Smooth muscle cell (in vitro differentiated cells): ENCODE data around the gene ZNF578. TPM values are rescaled to one million over a fixed set of nuclear protein-coding genes. Genes with fewer than 3 reads are reported as not detected.
A peak's percentile ranks its signal among the peaks of the same experiment; 100 is the strongest.
"Not testable (repeated sequence)": the region's sequence is repeated elsewhere in the genome, so short reads cannot be mapped to it uniquely, and the experiment has no call there.

Experiments
- DNase-seq: peaks from one replicate; lab custom pipeline; 2025; ENCODE audit not compliant: unreplicated experiment; lab: John Stamatoyannopoulos, UW
- H2AFZ ChIP-seq: fragments of 200-600 bp; sonication (generic); 2 replicates; pipeline ENCODE4 v1.6.0; 2016; ENCODE audit warnings: antibody characterized with exemption, low read depth, mild to moderate bottlenecking
- H3F3A ChIP-seq: fragments of 200-600 bp; sonication (generic); 2 replicates; pipeline ENCODE4 v1.6.0; 2017; ENCODE audit warnings: antibody characterized with exemption, low read depth
- H3K27ac ChIP-seq: fragments of 200-600 bp; sonication (generic); 2 replicates; pipeline ENCODE4 v1.5.1; 2016; ENCODE audit warnings: low read depth, mild to moderate bottlenecking
- H3K27me3 ChIP-seq: fragments of 200-600 bp; sonication (generic); 2 replicates; pipeline ENCODE4 v1.6.1; 2016; ENCODE audit warnings: low read depth, mild to moderate bottlenecking
- H3K36me3 ChIP-seq: fragments of 200-600 bp; sonication (generic); 2 replicates; pipeline ENCODE4 v1.5.1; 2016; ENCODE audit warnings: low read depth
- H3K4me1 ChIP-seq: fragments of 200-600 bp; sonication (generic); 2 replicates; pipeline ENCODE4 v1.5.1; 2016; ENCODE audit warnings: low read depth
- H3K4me2 ChIP-seq: fragments of 200-600 bp; sonication (generic); 2 replicates; pipeline ENCODE4 v1.6.0; 2016; ENCODE audit warnings: mild to moderate bottlenecking
- H3K4me3 ChIP-seq: fragments of 200-600 bp; sonication (generic); 2 replicates; pipeline ENCODE4 v1.5.1; 2016; ENCODE audit warnings: mild to moderate bottlenecking
- H3K79me2 ChIP-seq: fragments of 200-600 bp; sonication (generic); 2 replicates; pipeline ENCODE4 v1.6.0; 2016; ENCODE audit warnings: low read depth, mild to moderate bottlenecking
- H3K9ac ChIP-seq: fragments of 200-600 bp; sonication (generic); 2 replicates; pipeline ENCODE4 v1.6.0; 2016; ENCODE audit warnings: low read depth
- H3K9me3 ChIP-seq: fragments of 200-600 bp; sonication (generic); replicated peaks from 2 replicates; pipeline ENCODE4 v1.5.1; 2016; ENCODE audit warnings: low read depth
- H4K20me1 ChIP-seq: fragments of 200-600 bp; sonication (generic); 2 replicates; pipeline ENCODE4 v1.6.0; 2016; ENCODE audit warnings: low read depth
- WGBS: methylation state at CpG from one replicate; pipeline ENCODE4 v1.1.7; 2016; ENCODE audit warnings: low lambda C conversion rate; 5-methylcytosine and 5-hydroxymethylcytosine counted together
- polyA plus RNA-seq: library from polyadenylated mRNA; unstranded; fragments of >200 nt; fragmentation: Nextera tagmentation; extraction: Ambion mirVana; gene quantifications from 2 replicates; pipeline ENCODE4 v1.2.1, GENCODE V29; 2016
- total RNA-seq: library from RNA; depleted of rRNA; stranded (reverse); fragments of >200 nt; gene quantifications from 2 replicates; pipeline ENCODE4 v1.2.3, GENCODE V29; 2014
- TF ChIP-seq, protein P1 (sequence below): fragments of 200-600 bp; sonication (generic); IDR thresholded peaks from 2 replicates; pipeline ENCODE4 v1.5.1; 2017; ENCODE audit warnings: borderline replicate concordance, mild to moderate bottlenecking, antibody characterized with exemption; ENCODE audit not compliant: insufficient read depth, poor library complexity, severe bottlenecking

Gene ZNF578
- total and polyA plus RNA-seq, 2 experiments from 2014 or later, result 0.99 TPM; not detected in 1

DNA sequence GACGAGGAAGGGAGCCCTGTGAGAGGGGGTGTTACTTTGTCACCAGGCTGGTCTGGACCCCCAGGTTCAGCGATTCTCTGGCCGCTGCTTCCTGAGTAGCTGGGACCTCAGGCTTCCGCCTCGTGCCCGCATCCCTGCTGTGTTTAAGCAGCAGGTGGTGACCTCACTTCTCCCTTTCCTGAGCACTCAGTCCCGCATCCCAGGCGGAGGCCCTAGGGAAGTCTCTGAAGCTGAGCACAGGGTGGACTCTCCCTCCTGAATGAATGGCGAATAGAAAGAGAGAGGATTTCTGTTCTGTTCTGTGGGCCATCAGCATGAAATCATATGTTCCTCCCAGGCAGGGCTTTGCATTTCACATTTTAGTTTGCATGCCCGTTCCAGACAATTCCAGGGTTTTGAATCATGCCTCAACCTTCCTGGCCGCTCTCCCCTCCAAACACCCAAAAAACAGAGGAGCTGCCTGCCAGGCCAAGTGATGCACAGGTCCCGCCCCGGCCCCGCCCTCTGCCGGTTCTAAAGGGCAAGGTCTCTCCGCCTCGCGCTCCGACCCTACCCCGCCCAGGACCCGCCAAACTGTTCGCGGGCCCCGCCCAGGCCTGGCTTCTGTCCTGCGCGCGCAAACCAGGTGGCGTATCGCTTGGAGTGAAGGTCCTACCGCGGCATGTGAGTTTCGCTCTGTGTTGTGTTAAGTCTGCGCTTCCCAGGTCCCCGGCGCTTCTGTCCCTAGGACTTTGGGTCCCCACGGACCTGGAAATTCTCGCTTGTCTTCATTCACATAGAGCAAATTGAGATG, 39.0 kb downstream of the ZNF578 start:
- no peaks in the 10 kb centered on the region for H3K36me3 ChIP-seq
- H3K9ac ChIP-seq, result no peak overlapping the region
- no peak overlapping the region for H3K27ac ChIP-seq
- no peaks in the 10 kb centered on the region for H3F3A ChIP-seq
- H3K27me3 ChIP-seq, result no peaks in the 10 kb centered on the region
- no peaks in the 10 kb centered on the region for H4K20me1 ChIP-seq
- H3K9me3 ChIP-seq, result no peaks in the 10 kb centered on the region
- H3K4me1 ChIP-seq, result no peaks in the 10 kb centered on the region
- H3K79me2 ChIP-seq, result no peaks in the 10 kb centered on the region
- WGBS, result 22% methylated on average over 37 of the region's 37 CpGs
- no peak for DNase-seq
- H3K4me2 ChIP-seq, result peak overlapping the region; percentile 90
- H3K4me3 ChIP-seq, result peak overlapping the region; percentile 54
- H2AFZ ChIP-seq, result peak overlapping the region; percentile 95
- TF ChIP-seq, protein P1, sequence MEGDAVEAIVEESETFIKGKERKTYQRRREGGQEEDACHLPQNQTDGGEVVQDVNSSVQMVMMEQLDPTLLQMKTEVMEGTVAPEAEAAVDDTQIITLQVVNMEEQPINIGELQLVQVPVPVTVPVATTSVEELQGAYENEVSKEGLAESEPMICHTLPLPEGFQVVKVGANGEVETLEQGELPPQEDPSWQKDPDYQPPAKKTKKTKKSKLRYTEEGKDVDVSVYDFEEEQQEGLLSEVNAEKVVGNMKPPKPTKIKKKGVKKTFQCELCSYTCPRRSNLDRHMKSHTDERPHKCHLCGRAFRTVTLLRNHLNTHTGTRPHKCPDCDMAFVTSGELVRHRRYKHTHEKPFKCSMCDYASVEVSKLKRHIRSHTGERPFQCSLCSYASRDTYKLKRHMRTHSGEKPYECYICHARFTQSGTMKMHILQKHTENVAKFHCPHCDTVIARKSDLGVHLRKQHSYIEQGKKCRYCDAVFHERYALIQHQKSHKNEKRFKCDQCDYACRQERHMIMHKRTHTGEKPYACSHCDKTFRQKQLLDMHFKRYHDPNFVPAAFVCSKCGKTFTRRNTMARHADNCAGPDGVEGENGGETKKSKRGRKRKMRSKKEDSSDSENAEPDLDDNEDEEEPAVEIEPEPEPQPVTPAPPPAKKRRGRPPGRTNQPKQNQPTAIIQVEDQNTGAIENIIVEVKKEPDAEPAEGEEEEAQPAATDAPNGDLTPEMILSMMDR, result peak; percentile 4

DNA sequence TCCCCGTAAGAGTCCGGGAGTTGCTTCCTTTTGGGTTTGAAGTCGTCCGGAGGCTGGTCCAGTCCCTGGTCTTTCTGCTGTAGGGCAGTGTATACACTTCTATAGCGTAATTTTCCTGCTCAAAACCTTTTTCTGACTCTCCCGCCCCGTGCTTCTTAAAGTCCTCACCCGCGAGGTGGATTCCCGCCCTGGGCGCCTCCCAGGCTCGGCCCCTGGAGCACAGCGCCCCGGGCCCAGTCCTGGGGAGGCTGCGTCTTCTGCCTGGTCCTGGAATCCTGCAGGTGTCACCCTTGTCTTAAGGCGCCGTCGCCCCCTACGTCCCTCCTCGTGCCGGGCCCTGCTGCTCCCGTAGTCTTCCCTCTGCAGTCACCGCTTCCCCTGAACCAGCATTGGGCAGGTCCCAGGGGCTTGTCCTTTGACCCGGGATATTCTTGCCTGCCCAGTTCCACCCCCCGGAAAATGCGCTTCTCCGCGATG, 39.7 kb downstream of the ZNF578 start:
- H2AFZ ChIP-seq, result peak overlapping the region; percentile 95
- H3K9me3 ChIP-seq, result no peaks in the 10 kb centered on the region
- H4K20me1 ChIP-seq, result no peaks in the 10 kb centered on the region
- no peaks in the 10 kb centered on the region for H3F3A ChIP-seq
- TF ChIP-seq, protein P1, result peak; percentile 22
- no peak for DNase-seq
- H3K4me3 ChIP-seq, result peak overlapping the region; percentile 54
- no peak overlapping the region for H3K27ac ChIP-seq
- peak overlapping the region; percentile 90 for H3K4me2 ChIP-seq
- no peaks in the 10 kb centered on the region for H3K27me3 ChIP-seq
- H3K4me1 ChIP-seq, result no peaks in the 10 kb centered on the region
- H3K36me3 ChIP-seq, result no peaks in the 10 kb centered on the region
- no peak overlapping the region for H3K9ac ChIP-seq
- no peaks in the 10 kb centered on the region for H3K79me2 ChIP-seq
- 2% methylated on average over 28 of the region's 28 CpGs for WGBS

DNA sequence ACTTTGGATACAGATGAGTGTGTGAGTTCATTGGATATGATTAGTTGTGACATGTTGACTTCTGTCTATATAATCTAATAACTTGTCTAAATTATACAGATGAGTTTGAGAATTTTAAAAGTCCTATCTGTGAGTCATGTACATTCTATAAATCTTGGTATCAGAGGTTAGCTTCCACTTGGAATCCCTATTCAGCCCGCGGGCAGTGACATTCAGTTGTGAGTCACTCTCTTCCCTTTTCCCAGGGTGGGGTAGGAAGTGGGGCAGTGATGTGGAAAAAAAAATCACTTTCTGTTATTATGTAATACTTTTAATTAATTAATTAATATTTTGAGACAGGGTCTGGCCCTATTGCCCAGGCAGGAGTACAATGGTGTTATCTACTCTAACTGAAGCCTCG, 41.2 kb downstream of the ZNF578 start:
- TF ChIP-seq, protein P1, result no peak

DNA sequence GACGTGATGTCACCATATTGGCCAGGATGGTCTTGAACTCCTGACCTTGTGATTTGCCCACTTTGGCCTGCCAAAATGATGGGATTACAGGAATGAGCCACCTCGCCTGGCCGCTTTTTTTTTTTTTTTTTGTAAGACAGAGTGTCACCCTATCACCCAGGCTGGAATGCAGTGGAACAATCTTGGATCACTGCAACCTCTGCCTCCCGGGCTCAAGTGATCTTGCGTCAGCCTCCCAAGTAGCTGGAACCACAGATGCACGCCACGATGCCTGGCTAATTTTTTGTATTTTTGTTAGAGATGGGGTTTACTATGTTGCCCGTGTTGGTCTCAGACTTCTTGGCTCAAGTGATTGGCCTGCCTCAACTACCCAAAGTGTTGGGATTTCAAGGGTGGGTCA, 45.2 kb downstream of the ZNF578 start:
- Histone ChIP-seq H3K27me3 (no peaks in the 10 kb centered on the region), H3K4me1 (no peaks in the 10 kb centered on the region), H3K79me2 (no peaks in the 10 kb centered on the region), H3K4me2 (no peak overlapping the region), H4K20me1 (no peaks in the 10 kb centered on the region), H3K9ac (no peak overlapping the region), H3K27ac (no peak overlapping the region), H2AFZ (no peak overlapping the region), H3K36me3 (no peaks in the 10 kb centered on the region), H3K9me3 (no peaks in the 10 kb centered on the region), H3F3A (no peaks in the 10 kb centered on the region), H3K4me3 (no peak overlapping the region)
- WGBS, result 92% methylated on average over 8 of the region's 8 CpGs
- DNase-seq, result no peak
- TF ChIP-seq, protein P1, result no peak

More for the DNA sequence above, 41.2 kb downstream of the ZNF578 start:
- Histone ChIP-seq H4K20me1 (no peaks in the 10 kb centered on the region), H3F3A (no peaks in the 10 kb centered on the region), H3K4me1 (no peaks in the 10 kb centered on the region), H3K9me3 (no peaks in the 10 kb centered on the region), H3K36me3 (no peaks in the 10 kb centered on the region), H3K27me3 (no peaks in the 10 kb centered on the region), H3K27ac (no peak overlapping the region), H2AFZ (no peak overlapping the region), H3K4me2 (no peak overlapping the region), H3K79me2 (no peaks in the 10 kb centered on the region), H3K9ac (no peak overlapping the region), H3K4me3 (no peak overlapping the region)
- 76% methylated on average over 3 of the region's 3 CpGs for WGBS
- DNase-seq, result no peak

DNA sequence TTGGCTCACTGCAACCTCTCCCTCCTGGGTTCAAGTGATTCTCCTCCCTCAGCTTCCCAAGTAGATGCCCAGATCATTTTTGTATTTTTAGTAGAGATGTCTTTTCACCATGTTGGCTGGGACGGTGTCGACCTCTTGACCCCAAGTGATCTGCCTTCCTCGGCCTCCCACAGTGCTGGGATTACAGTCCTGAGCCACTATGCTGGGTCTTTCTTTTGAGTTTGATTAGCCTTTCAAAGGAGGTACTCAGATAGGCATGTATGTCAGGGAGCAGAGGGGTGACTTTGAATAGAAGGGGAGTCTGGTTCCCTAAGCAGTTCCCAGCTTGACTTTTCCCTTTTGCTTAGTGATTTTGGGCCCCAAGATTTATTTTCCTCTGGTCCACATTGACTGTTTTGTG, 47.1 kb downstream of the ZNF578 start:
- H3K27ac ChIP-seq, H3K79me2 ChIP-seq, DNase-seq, H3K9me3 ChIP-seq, H3K9ac ChIP-seq, H2AFZ ChIP-seq, H3K27me3 ChIP-seq, H3K4me1 ChIP-seq, H3K4me2 ChIP-seq, H4K20me1 ChIP-seq, H3K36me3 ChIP-seq, H3K4me3 ChIP-seq, H3F3A ChIP-seq: not testable (repeated sequence)
- WGBS, result 26% methylated on average over 3 of the region's 3 CpGs

DNA sequence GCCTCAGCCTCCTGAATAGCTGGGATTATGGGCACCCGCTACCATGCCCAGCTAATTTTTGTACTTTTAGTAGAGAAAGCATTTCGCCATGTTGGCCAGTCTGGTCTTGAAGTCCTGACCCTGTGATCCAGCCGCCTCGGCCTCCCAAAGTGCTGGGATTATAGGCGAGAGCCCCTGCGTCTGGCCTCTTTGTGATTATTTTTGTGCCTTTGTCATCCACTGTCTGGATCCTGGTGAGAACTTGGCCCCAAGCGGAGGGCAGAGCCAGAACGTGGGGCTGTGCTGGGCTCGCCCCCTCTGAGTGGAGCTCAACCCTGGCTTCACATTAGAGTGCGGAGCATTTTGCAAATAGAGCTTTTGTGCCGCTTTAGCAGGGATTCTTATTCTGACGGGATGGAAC, 47.6 kb downstream of the ZNF578 start:
- not testable (repeated sequence) for H3K27ac ChIP-seq, H2AFZ ChIP-seq, H3K4me3 ChIP-seq, H3K27me3 ChIP-seq, H4K20me1 ChIP-seq, H3K9ac ChIP-seq, H3K36me3 ChIP-seq, H3K9me3 ChIP-seq, DNase-seq, H3F3A ChIP-seq, H3K79me2 ChIP-seq, H3K4me2 ChIP-seq, H3K4me1 ChIP-seq
- 81% methylated on average over 12 of the region's 12 CpGs for WGBS
